Ureter (tissue), 1 donor: Measurements from ENCODE around the gene SMPD4. TPM values are rescaled to one million over a fixed set of nuclear protein-coding genes. Genes with fewer than 3 reads are reported as not detected.
"Not testable (repeated sequence)": the region's sequence is repeated elsewhere in the genome, so short reads cannot be mapped to it uniquely, and the experiment has no call there.

Source experiments
- DNase-seq: peaks from one replicate; pipeline ENCODE4 v3.0.0-alpha.2; 2020; ENCODE audit warnings: low spot score
- total RNA-seq: library from RNA; stranded (reverse); gene quantifications from one replicate; pipeline ENCODE4 v1.2.4, GENCODE V29; 2023
- donor health status: DM: yes; HTN: yes; CAD: no.

SMPD4 gene
- total RNA-seq, 1 donor from 2014 or later = 39.6 TPM

DNA sequence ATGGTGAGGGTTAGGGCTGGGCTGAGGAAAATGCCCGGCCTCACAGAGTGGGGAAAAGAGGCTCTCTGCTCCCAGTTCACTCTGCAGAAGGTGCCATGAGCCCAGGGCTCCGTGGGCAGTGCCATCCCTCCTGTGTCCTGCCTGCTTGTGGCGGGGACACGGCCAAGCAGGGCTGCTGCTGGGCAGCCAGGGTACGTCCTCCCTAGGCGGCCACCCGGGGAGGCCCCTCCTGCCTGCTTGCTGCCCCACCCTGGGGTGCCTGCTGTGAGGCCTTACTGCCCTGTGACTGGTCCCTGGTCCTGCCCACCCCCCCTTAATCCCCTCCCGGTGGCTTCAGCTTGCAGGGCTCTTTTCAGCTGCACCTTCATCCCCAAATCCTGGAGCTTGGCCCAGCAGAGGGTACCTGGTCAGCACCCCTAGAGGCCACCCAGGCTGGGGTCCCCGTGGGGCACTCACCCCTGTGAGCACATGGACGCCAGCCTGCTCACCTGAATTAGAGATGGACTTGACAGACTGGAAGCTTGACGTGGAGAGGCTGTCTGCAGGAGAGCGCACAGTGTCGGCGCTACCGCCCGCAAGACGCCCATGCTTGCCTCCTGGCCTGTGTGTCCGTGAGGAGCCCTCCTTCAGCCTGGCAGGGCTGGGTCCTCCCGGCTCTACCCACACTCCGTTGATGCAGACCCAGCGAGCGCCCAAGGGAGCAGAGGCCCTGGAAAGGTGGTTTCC is 39.6 kb downstream of the SMPD4 start:
- DNase-seq = not testable (repeated sequence)

DNA sequence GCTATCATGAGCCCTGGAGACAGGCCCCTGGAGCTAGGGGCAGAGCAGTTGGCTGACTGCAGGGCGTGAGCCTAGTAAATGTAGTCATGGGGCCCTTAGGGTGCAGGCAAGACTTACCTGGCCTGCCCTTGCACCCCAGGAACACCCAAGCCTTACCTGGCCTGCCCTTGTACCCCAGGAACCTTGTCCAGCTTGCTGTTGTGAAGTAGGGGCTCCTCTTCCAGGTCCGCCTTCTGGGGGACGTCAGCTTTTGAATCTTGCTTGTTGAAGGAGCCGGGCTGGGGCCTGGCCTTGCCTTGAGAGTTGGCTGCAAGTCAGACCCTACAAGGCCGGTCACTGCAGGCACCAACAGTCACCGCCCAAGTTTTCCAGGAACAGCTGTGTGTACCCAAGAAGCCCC is 40.4 kb downstream of the SMPD4 start:
- DNase-seq = not testable (repeated sequence)

DNA sequence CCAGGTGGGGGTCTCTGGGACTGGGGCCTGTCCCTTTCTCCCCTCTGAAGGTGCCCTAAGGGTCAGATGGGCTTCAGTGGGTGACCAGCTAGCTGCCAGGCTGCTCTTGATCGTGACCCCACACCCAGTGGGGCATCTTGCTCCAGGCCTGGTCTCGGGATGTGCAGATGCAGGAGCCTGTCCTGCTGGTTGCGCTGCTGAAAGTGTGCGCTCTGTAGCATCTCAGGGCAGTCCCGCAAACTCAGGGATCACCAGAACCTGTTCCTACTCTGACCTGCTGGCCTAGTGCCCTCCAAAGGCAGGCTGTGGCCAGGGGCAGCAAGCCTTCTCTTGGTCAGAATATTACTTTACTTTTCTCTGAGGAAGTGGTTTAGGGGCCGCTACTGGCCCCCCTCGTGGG is 40.9 kb downstream of the SMPD4 start:
- not testable (repeated sequence) for DNase-seq

DNA sequence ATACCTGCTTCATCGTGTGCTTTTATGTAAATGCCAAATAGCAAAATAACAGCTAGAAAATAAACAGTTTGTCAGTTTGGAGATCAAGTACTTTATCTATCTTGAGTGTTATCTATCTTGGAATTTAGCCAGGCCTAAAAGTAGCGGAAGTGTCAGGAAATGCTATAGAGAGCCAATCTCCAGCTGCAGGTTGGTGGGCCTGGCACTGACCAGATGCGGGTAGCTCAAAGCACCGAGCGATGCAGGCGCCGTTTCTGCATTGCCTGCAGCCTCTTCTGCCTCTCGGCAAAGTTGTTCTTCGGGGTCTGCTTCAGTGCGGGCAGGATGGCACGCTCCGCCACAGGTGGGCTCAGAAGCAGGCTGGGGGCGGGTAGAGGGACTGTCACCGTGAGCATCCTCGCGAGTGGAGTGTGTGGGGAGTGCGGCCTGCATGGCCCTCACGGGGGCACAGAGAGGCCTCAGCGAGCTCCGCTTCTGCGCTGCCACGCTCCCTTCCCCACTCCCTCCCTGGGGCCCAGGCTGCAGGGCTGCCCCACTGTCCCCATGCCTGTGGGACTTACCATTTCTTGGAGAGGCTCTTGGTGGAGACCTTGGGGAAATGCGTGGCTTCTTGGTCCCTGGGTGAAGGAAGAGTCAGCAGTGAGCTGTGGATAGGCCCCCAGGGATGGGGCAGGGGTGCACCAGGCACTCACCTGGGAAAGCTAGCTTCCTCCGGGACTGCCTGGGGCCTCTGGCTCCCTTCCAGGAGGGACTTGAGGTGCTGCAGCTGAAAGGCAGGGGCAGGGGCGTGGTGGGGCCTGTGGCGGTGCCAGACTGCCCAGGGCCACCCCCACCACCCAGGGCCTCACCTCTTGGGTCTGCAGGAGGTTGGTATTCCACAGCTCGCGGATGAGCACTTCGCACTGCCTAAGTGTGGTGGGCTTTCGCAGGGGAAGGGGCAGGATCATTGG is 41.8 kb downstream of the SMPD4 start:
- not testable (repeated sequence) for DNase-seq

DNA sequence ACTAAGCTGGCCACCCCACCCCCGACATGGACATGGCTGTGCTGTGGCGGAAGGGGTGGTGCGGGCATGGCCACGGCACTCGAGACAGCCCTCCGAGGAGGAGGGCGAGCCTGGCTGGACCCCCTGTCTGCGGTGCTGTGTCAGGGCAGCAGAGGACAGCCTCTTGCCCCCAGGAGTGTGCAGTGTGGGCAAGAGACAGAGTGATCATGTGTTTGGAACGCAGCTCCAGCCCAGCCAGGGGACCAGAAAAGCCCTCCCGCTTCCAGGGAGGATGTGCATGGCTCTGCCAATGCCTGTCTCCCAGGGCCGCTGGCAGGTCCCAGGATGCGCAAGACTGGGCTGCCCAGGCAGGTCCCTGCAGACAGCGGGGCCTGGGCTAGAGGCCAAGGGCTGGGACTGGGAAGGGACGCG is 42.6 kb downstream of the SMPD4 start:
- not testable (repeated sequence) for DNase-seq

DNA sequence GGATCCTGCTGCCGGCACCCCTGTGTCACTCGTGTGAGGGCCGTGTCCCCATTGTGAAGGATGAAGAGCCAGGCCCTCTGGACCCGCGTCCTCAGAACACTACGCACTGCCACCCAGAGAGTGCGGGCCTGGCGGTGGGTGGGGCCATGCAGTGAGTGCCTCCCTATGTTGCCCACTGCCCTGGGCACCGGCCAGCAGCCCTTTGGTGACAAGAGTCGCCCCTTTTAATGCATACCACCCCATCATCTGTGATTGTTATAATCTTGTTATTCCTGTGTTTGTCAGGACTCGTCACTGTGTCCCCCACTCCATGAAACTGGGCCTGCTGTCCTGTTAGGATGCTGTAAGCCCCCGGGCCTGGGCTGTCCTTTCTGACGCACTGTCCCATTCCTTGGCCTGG is 43.1 kb downstream of the SMPD4 start:
- DNase-seq = not testable (repeated sequence)

GRCh38 chr2:130137118-130137517 is 44.3 kb downstream of the SMPD4 start:
- not testable (repeated sequence) for DNase-seq

DNA sequence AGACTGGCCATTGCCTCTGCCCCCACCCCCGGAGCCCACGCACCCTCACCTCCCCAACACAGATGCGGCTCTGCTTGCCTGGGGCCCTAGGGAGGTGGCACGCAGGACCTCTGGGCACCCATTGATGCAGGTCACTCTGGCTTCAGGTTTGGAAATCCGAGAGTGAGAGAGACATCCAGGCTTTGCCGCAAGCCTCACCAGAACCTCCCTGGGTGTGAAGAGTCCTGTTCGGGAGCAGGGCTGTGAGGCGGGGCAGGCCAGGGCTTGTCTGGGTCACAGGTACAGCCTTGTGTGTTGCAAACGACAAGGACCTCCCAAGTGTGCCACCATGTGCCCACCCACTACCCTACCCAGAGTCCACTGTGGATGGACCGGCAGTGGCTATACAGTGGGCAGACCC is 44.9 kb downstream of the SMPD4 start:
- DNase-seq = not testable (repeated sequence)

DNA sequence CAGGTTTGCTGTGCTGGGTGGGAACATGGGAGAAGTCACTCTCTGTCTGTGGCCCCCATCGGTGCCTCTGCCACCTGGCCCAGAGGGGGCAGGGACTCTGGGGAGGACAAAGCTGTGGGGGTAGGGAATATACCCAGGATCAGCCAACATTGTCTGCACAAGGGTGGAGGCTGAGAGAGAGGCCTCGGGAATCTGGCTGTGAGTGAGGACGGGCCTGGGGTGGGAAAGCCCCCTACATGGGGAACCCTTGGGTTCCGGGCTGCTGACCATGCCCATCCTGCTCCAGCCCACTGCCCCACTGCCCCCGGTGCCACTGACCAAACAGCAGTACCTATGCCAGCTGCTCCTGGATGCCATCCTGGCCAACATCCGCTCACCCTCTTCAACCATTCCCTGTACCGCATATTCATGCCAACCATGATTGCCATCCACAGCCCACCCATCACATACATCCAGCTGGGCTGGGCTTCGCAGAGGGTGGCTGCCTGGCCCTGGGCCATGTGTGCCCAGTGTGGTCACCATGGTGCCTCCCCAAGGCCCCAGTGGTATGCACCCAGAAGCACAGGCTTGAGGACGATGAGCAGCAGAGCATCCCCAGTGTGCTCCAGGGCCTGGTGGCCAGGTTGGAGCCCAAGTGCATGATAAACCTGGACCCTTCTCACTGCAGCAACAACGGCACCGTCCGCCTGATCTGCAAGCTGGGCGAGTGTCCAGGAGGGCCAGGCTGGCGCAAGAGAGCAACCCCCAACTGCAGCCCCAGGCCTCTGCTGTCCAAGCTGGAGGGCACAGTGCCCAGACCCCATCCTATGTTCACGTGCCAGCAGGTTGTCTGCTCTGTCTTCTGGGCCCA is 45.5 kb downstream of the SMPD4 start:
- no peak for DNase-seq

- DNase-seq = not testable (repeated sequence)
These were observed 52.1 kb downstream of the SMPD4 start, which contains the start of gene POTEF for GRCh38 chr2:130129120-130129829. POTEF (minus strand) TSS chr2:130129222; CDS start chr2:130120515, 8,707 bp downstream.

DNA sequence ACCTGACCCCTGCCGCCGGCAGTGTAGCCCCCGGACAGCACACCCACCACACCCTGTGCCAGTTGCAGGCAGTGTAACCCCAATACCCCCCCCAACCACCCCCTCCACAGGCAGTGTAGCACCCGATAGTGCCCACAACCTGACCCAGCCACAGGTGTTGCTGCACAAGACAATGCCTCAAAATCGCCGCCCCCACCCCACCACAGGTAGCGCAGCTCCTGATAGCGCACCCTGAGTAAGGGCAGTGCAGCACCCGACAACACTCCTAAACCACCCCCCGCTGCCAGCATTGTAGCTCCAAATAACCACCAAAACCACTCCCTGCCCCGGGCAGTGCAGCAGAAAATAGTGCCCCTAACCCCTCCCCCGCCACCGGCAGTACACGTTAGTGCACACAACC is 52.9 kb downstream of the SMPD4 start:
- DNase-seq = not testable (repeated sequence)

GRCh38 chr2:130127726-130128125 is 53.7 kb downstream of the SMPD4 start:
- not testable (repeated sequence) for DNase-seq

GRCh38 chr2:130120924-130121323 is 60.5 kb downstream of the SMPD4 start:
- DNase-seq = not testable (repeated sequence)

GRCh38 chr2:130102597-130103363 is 78.6 kb downstream of the SMPD4 start:
- not testable (repeated sequence) for DNase-seq

Other genes starting within 250 kb of the SMPD4 start
- 0.34 TPM for gene RAB6C, start 201.9 kb downstream of the SMPD4 start, total RNA-seq
- gene POTEF, start 52.4 kb downstream of the SMPD4 start, total RNA-seq = not detected
- gene CCDC74B, start 36.5 kb downstream of the SMPD4 start, total RNA-seq = 1.7 TPM
- gene MZT2B, start 660 bp upstream of the SMPD4 start, total RNA-seq = 165 TPM
- gene TUBA3E, start 16.8 kb upstream of the SMPD4 start, total RNA-seq = not detected
- gene IMP4, start 161.3 kb upstream of the SMPD4 start, total RNA-seq = 76.5 TPM
- gene PTPN18, start 174.5 kb upstream of the SMPD4 start, total RNA-seq = 97.9 TPM